Spleen (tissue), 11 donors: ENCODE data around the gene PCDHA11. TPM values are rescaled to one million over a fixed set of nuclear protein-coding genes. Genes with fewer than 3 reads are reported as not detected.

Source experiments
- DNase-seq: peaks from one replicate; pipeline ENCODE4 v3.0.0-alpha.2; 2020
- H3K27ac ChIP-seq, 8 donors: fragments of 200-600 bp; sonication (generic) in 7 of 8; 1 replicate in 4 of 8; 2 replicates in 4 of 8; pipeline versions ENCODE4 v1.5.0 to v1.8.0; 2016 to 2021; ENCODE audit warnings: inconsistent platforms in 4 of 8, mild to moderate bottlenecking in 4 of 8, moderate library complexity in 1 of 8
- H3K27me3 ChIP-seq, 7 donors: fragments of 200-600 bp; sonication (generic) in 6 of 7; replicated peaks in 1 of 7; 1 replicate in 4 of 7; 2 replicates in 3 of 7; pipeline versions ENCODE4 v1.5.0 to v1.8.0; 2016 to 2021; ENCODE audit warnings: inconsistent platforms in 3 of 7, mild to moderate bottlenecking in 1 of 7
- H3K36me3 ChIP-seq, 6 donors: fragments of 200-600 bp; sonication (generic) in 5 of 6; 1 replicate in 4 of 6; 2 replicates in 2 of 6; pipeline versions ENCODE4 v1.5.0 to v1.8.0; 2016 to 2021; ENCODE audit warnings: inconsistent platforms in 2 of 6
- H3K4me1 ChIP-seq, 6 donors: fragments of 200-600 bp; sonication (generic) in 5 of 6; 1 replicate in 3 of 6; 2 replicates in 3 of 6; pipeline versions ENCODE4 v1.5.0 to v1.8.0; 2016 to 2021; ENCODE audit warnings: inconsistent platforms in 3 of 6
- H3K4me3 ChIP-seq, 8 donors: fragments of 200-600 bp; sonication (generic) in 7 of 8; 1 replicate in 4 of 8; 2 replicates in 4 of 8; pipeline versions ENCODE4 v1.5.0 to v1.8.0; 2016 to 2021; ENCODE audit warnings: inconsistent platforms in 4 of 8, mild to moderate bottlenecking in 4 of 8, moderate library complexity in 2 of 8
- H3K9me3 ChIP-seq, 8 donors: fragments of 200-600 bp; sonication (generic) in 7 of 8; 1 replicate in 4 of 8; 2 replicates in 4 of 8; pipeline versions ENCODE4 v1.5.0 to v1.8.0; 2016 to 2021; ENCODE audit warnings: inconsistent platforms in 4 of 8
- POLR2A ChIP-seq, 3 donors: fragments of 450-650 bp; IDR thresholded peaks; one replicate each; pipeline ENCODE4 v1.5.1; 2017; ENCODE audit warnings: antibody characterized with exemption in 3 of 3, mild to moderate bottlenecking in 1 of 3
- POLR2AphosphoS5 ChIP-seq, 3 donors: sonication (generic); formaldehyde crosslinking; IDR thresholded peaks; one replicate each; pipeline ENCODE4 v1.5.1; 2017; ENCODE audit warnings: antibody characterized with exemption in 3 of 3
- WGBS, 5 donors: extraction: QIAGEN DNeasy Blood & Tissue Kit in 3 of 5; methylation state at CpG; one replicate each; pipeline versions ENCODE4 v1.1.5 to v1.1.7; 2013 to 2018; 5-methylcytosine and 5-hydroxymethylcytosine counted together
- intact Hi-C: fragments of 100-400 bp; cut with DNase I; formaldehyde crosslinking; loops from one replicate; pipeline ENCODE4 v1.15.0; 2023; ENCODE audit warnings: low total_unique reads
- polyA plus RNA-seq, 3 donors: library from polyadenylated mRNA; stranded (reverse); fragments of 200-250 nt; gene quantifications; one replicate each; pipeline ENCODE4 v1.2.1, GENCODE V29; 2013
- total RNA-seq, 7 donors: library from RNA; depleted of rRNA in 3 of 7; stranded (reverse); fragments of >200 nt in 3 of 7; fragmentation: NEBNext Ultra II Directional in 4 of 7; extraction: Animal tissue kit (Norgen Biotek cat#: 25700) in 4 of 7; gene quantifications; one replicate each; pipeline versions ENCODE4 v1.1.0 to v1.2.1, GENCODE V29; 2016 to 2021
- TF ChIP-seq, protein P1 (sequence below), 11 experiments: fragments of 200-600 bp in 7 of 11; fragments of 450-650 bp in 4 of 11; sonication (generic) in 4 of 11; IDR thresholded peaks in 8 of 11; conservative IDR thresholded peaks in 3 of 11; 1 replicate in 7 of 11; 2 replicates in 4 of 11; pipeline versions ENCODE4 v1.4.0 to v1.8.0; 2016 to 2021; ENCODE audit warnings: antibody characterized with exemption in 11 of 11, inconsistent platforms in 4 of 11, mild to moderate bottlenecking in 1 of 11
- donor health status: healthy with polysubstance abuse.
- donor health status: DM: no; HTN: no; CAD: no; lungs with moderate emphysema.
- donor health status: DM: no; HTN: no; CAD: no.
- donor health status: Bipolar disorder and iron deficiency.
- donor health status: healthy.
- donor health status: DM: no; HTN: no; CAD: no.
- donor health status: DM: yes; HTN: yes; CAD: no.

PCDHA11 gene
- total and polyA plus RNA-seq, 10 donors: 0.11 to 0.79 (median 0.31) TPM; not detected in 4

- Histone ChIP-seq H3K36me3 (no peaks in the 10 kb centered on the region), H3K27ac (no peak within 1 kb of the TSS), H3K27me3 (peaks cover 0 to 81% (median 5%) of the 10 kb centered on the region in 7 donors), H3K9me3 (peaks cover 0 to 76% (median 34%) of the 10 kb centered on the region in 8 donors), H3K4me1 (no peaks in the 10 kb centered on the region), H3K4me3 (peak within 1 kb of the TSS in 6 of 8 donors; percentile 3 to 53 (median 14))
- intact Hi-C loops: no loop called here
- no peak for DNase-seq
- 15 to 26% (median 20%) methylated on average over 25 to 35 of the region's 35 CpGs for WGBS, 5 donors
- TF ChIP-seq, protein P1, sequence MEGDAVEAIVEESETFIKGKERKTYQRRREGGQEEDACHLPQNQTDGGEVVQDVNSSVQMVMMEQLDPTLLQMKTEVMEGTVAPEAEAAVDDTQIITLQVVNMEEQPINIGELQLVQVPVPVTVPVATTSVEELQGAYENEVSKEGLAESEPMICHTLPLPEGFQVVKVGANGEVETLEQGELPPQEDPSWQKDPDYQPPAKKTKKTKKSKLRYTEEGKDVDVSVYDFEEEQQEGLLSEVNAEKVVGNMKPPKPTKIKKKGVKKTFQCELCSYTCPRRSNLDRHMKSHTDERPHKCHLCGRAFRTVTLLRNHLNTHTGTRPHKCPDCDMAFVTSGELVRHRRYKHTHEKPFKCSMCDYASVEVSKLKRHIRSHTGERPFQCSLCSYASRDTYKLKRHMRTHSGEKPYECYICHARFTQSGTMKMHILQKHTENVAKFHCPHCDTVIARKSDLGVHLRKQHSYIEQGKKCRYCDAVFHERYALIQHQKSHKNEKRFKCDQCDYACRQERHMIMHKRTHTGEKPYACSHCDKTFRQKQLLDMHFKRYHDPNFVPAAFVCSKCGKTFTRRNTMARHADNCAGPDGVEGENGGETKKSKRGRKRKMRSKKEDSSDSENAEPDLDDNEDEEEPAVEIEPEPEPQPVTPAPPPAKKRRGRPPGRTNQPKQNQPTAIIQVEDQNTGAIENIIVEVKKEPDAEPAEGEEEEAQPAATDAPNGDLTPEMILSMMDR (IDR thresholded peaks at IDR 0.05 in 8 of 11, conservative IDR thresholded peaks at IDR 0.05 in 3 of 11): peak in 2 of 11 experiments; percentile 20 to 32
- TF ChIP-seq POLR2A (IDR thresholded peaks at IDR 0.05): no peak
Measured at GRCh38 chr5:140881889-140882590, 13.3 kb downstream of the PCDHA11 start, which contains the start of gene PCDHA13. TSS of gene PCDHA13 (plus strand) at chr5:140882124. CDS start at chr5:140882269, 145 bp downstream.

GRCh38 chr5:140882591-140882899, 13.8 kb downstream of the PCDHA11 start:
- intact Hi-C loops: no loop called here

DNA sequence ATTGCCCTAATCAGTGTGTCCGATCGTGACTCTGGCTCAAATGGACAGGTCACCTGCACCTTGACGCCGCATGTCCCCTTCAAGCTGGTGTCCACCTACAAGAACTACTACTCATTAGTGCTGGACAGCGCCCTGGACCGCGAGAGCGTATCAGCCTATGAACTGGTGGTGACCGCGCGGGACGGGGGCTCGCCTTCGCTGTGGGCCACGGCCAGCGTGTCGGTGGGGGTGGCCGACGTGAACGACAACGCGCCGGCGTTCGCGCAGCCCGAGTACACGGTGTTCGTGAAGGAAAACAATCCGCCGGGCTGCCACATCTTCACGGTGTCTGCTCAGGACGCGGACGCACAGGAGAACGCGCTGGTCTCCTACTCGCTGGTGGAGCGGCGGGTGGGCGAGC, 14.6 kb downstream of the PCDHA11 start:
- H3K9me3 ChIP-seq: peaks cover 0 to 63% (median 27%) of the 10 kb centered on the region in 8 donors
- no peak overlapping the region for H3K27ac ChIP-seq
- intact Hi-C loops: no loop called here

More at GRCh38 chr5:140882591-140882899, 13.8 kb downstream of the PCDHA11 start:
- Histone ChIP-seq H3K4me3 (peak overlapping the region in 6 of 8 donors; percentile 3 to 53 (median 14)), H3K27ac (no peak overlapping the region), H3K4me1 (no peaks in the 10 kb centered on the region), H3K9me3 (peaks cover 0 to 71% (median 29%) of the 10 kb centered on the region in 8 donors), H3K27me3 (peaks cover 0 to 80% (median 3%) of the 10 kb centered on the region in 7 donors), H3K36me3 (no peaks in the 10 kb centered on the region)
- no peak for DNase-seq
- no peak for TF ChIP-seq POLR2A (IDR thresholded peaks at IDR 0.05)
- TF ChIP-seq, protein P1 (IDR thresholded peaks at IDR 0.05 in 8 of 11, conservative IDR thresholded peaks at IDR 0.05 in 3 of 11): no peak
- no peak for TF ChIP-seq POLR2AphosphoS5 (IDR thresholded peaks at IDR 0.05)
- 16 to 27% (median 21%) methylated on average over 12 of the region's 12 CpGs for WGBS, 5 donors

More for the DNA sequence above, 14.6 kb downstream of the PCDHA11 start:
- no peaks in the 10 kb centered on the region for H3K4me1 ChIP-seq
- 40 to 82% (median 57%) methylated on average over 4 to 41 of the region's 41 CpGs for WGBS, 5 donors
- peaks cover 0 to 73% (median 3%) of the 10 kb centered on the region in 7 donors for H3K27me3 ChIP-seq
- H3K4me3 ChIP-seq: no peak overlapping the region
- TF ChIP-seq POLR2A (IDR thresholded peaks at IDR 0.05): no peak
- TF ChIP-seq, protein P1 (IDR thresholded peaks at IDR 0.05 in 8 of 11, conservative IDR thresholded peaks at IDR 0.05 in 3 of 11): no peak
- TF ChIP-seq POLR2AphosphoS5 (IDR thresholded peaks at IDR 0.05): no peak
- H3K36me3 ChIP-seq: no peaks in the 10 kb centered on the region
- DNase-seq: no peak
